K562 (cell line): Measurements from ENCODE around the gene MTHFR. TPM values are rescaled to one million over a fixed set of nuclear protein-coding genes. Genes with fewer than 3 reads are reported as not detected.
A peak's percentile ranks its signal among the peaks of the same experiment; 100 is the strongest.

Experiments
- BCOR ChIP-seq: fragments of 450-650 bp; IDR thresholded peaks from 2 replicates; pipeline ENCODE4 v1.6.1; 2016
- CREM ChIP-seq: IDR thresholded peaks from 2 replicates; pipeline ENCODE4 v1.6.1; 2014; ENCODE audit warnings: antibody characterized with exemption, low read depth
- CXXC5 ChIP-seq: fragments of 250-450 bp; sonication (Bioruptor Pico); IDR thresholded peaks from 2 replicates; pipeline ENCODE4 v1.8.0; 2022; ENCODE audit warnings: inconsistent platforms, mild to moderate bottlenecking, moderate library complexity
- DDX20 ChIP-seq: fragments of 450-650 bp; IDR thresholded peaks from 2 replicates; pipeline ENCODE4 v1.6.1; 2016; ENCODE audit warnings: missing genetic modification characterization, low read depth, mild to moderate bottlenecking, missing compliant biosample characterization, moderate library complexity
- ESRRA ChIP-seq: fragments of 450-650 bp; IDR thresholded peaks from 2 replicates; pipeline ENCODE4 v1.6.1; 2014; ENCODE audit warnings: low read depth, mild to moderate bottlenecking, moderate library complexity, borderline replicate concordance
- HMGN3 ChIP-seq: IDR thresholded peaks from 2 replicates; pipeline ENCODE4 v1.6.1; 2011; ENCODE audit warnings: borderline replicate concordance, low read depth, mild to moderate bottlenecking, mixed read lengths, low read length; ENCODE audit not compliant: insufficient read length; ENCODE audit errors: extremely low read depth
- MGA ChIP-seq: fragments of 450-650 bp; IDR thresholded peaks from 2 replicates; pipeline ENCODE4 v1.6.1; 2016; ENCODE audit warnings: mild to moderate bottlenecking, moderate library complexity
- NRF1 ChIP-seq, 2 experiments: fragments of 450-650 bp; IDR thresholded peaks in 1 of 2; conservative IDR thresholded peaks in 1 of 2; 2 replicates each; pipeline ENCODE4 v1.6.1; 2014; ENCODE audit warnings: mild to moderate bottlenecking in 2 of 2
- PCBP1 ChIP-seq: fragments of 200-400 bp; formaldehyde crosslinking; IDR thresholded peaks from 2 replicates; pipeline ENCODE4 v1.6.1; 2018; ENCODE audit warnings: mild to moderate bottlenecking, low read depth, low read length; ENCODE audit not compliant: poor library complexity, severe bottlenecking
- RBBP5 ChIP-seq: fragments of 200-600 bp; sonication (generic); IDR thresholded peaks from 2 replicates; pipeline ENCODE4 v1.6.1; 2012; ENCODE audit warnings: borderline replicate concordance, mild to moderate bottlenecking, low read length, control low read depth, inconsistent platforms; ENCODE audit not compliant: insufficient read depth, poor library complexity, severe bottlenecking
- SP1 ChIP-seq: sonication (generic); formaldehyde crosslinking; IDR thresholded peaks from 2 replicates; pipeline ENCODE4 v1.8.1; 2022; ENCODE audit warnings: mild to moderate bottlenecking, missing genetic modification reagents
- TAL1 ChIP-seq: fragments of 450-650 bp; IDR thresholded peaks from 2 replicates; pipeline ENCODE4 v1.6.1; 2016; ENCODE audit warnings: mild to moderate bottlenecking
- TSHZ1 ChIP-seq: fragments of 250-450 bp; sonication (Bioruptor Pico); IDR thresholded peaks from 2 replicates; pipeline ENCODE4 v1.4.0; 2020; ENCODE audit warnings: mild to moderate bottlenecking, moderate library complexity
- ZNF239 ChIP-seq: fragments of 250-450 bp; sonication (Bioruptor Pico); IDR thresholded peaks from 2 replicates; pipeline ENCODE4 v1.4.0; 2020; ENCODE audit warnings: mild to moderate bottlenecking
- polyA plus RNA-seq, 8 experiments: library from polyadenylated mRNA; depleted of rRNA in 4 of 8; stranded (reverse) in 5 of 8; unstranded in 3 of 8; fragments of >200 nt; fragmentation: Nextera tagmentation in 2 of 8; fragmentation: Illumina TruSeq in 1 of 8; extraction: Ambion mirVana in 2 of 8; extraction: Trizol in 1 of 8; gene quantifications; 2 replicates each; pipeline versions ENCODE4 v1.2.1 to v1.2.3, GENCODE V29; 2011 to 2014; ENCODE audit warnings: inconsistent platforms in 1 of 8, missing spikeins in 1 of 8
- total RNA-seq, 7 experiments: library from RNA; depleted of rRNA in 6 of 7; stranded (reverse); fragments of >200 nt in 6 of 7; fragmentation: Illumina TruSeq in 2 of 7; extraction: Trizol in 2 of 7; gene quantifications; 2 replicates each; pipeline versions ENCODE4 v1.2.1 to v1.2.3, GENCODE V29; 2011 to 2021; ENCODE audit warnings: low replicate concordance in 1 of 7

MTHFR gene
- total and polyA plus RNA-seq, 9 of the 15 experiments (the other 6 are each of a cell fraction or from before 2014, with no cell fraction given): 5.0 to 104 (median 62.6) TPM

- peak; percentile 24 for TF ChIP-seq RBBP5
- TF ChIP-seq CXXC5 (CRISPR knock-in tag): peak; percentile 69
- TF ChIP-seq ZNF239 (CRISPR knock-in tag): no peak
- no peak for TF ChIP-seq DDX20 (tag)
- no peak for TF ChIP-seq TSHZ1
- TF ChIP-seq SP1: peak; percentile 62; the same call in 1 of the 2 replicates
- no peak for TF ChIP-seq TAL1
- TF ChIP-seq BCOR: no peak
- TF ChIP-seq PCBP1: no peak
- TF ChIP-seq ESRRA: no peak
- TF ChIP-seq HMGN3: peak; percentile 42
- peak; percentile 30 to 48; a peak in 3 of 4 replicates for TF ChIP-seq NRF1 (conservative IDR thresholded peaks at IDR 0.05 in 1 of 2, IDR thresholded peaks at IDR 0.05 in 1 of 2)
- 0 out of 2 replicates have a peak, but pooled peaks have one; percentile 11 for TF ChIP-seq CREM
- TF ChIP-seq MGA: peak; percentile 88
Measured at GRCh38 chr1:11761988-11762406, 43.8 kb downstream of the MTHFR start, which contains the start of gene C1orf167 (continued).
